Neural cell (in vitro differentiated cells): ENCODE measurements around the gene MLLT3.

ENCODE experiments used
- POLR2AphosphoS5 ChIP-seq: IDR thresholded peaks from 2 replicates; pipeline ENCODE4 v1.6.1; 2012
- RAD21 ChIP-seq: fragments of 450-650 bp; conservative IDR thresholded peaks from 2 replicates; pipeline ENCODE4 v1.6.1; 2014; ENCODE audit warnings: antibody characterized with exemption, mild to moderate bottlenecking, moderate library complexity
- TF ChIP-seq, protein P1 (sequence below): fragments of 450-650 bp; IDR thresholded peaks from 2 replicates; pipeline ENCODE4 v1.5.1; 2014; ENCODE audit warnings: antibody characterized with exemption, mild to moderate bottlenecking, moderate library complexity; ENCODE audit not compliant: poor library complexity, severe bottlenecking

DNA sequence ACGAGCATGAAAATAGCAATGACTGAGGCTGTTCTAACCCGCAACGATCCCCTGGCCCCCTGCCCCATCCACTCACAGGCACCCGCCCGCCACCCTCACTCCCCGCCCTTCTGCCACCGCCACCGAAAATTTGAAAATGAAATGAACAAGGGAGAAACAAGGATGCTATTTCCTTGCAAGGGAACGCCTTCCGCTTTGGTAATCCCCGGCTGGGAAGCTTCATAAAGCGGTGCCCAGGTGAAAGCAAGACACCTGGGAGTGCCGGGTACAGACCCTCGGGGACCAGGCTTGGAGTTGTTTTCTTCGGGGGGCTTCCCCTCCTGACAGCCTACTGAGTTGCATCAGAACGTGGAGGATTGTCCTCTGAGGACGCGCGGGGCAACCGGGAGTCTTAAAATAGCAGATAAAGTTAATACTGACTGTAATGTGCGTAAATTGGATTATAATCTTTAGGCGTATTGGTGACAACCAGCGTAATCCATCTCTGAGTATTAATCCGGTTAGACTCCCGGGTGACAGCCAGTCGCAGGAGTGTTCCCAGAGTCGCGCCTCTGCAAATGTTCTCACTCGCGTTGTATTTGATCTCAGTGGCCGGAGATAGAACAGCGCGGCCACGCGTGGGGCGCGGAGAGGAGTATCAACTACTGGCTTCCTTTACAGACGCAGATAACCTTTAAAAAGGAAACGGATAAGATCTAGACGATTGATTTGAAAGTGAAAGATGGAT, 885 bp upstream of the MLLT3 start:
- TF ChIP-seq POLR2AphosphoS5 (peak; percentile 6), RAD21 (no peak)
- TF ChIP-seq, protein P1, sequence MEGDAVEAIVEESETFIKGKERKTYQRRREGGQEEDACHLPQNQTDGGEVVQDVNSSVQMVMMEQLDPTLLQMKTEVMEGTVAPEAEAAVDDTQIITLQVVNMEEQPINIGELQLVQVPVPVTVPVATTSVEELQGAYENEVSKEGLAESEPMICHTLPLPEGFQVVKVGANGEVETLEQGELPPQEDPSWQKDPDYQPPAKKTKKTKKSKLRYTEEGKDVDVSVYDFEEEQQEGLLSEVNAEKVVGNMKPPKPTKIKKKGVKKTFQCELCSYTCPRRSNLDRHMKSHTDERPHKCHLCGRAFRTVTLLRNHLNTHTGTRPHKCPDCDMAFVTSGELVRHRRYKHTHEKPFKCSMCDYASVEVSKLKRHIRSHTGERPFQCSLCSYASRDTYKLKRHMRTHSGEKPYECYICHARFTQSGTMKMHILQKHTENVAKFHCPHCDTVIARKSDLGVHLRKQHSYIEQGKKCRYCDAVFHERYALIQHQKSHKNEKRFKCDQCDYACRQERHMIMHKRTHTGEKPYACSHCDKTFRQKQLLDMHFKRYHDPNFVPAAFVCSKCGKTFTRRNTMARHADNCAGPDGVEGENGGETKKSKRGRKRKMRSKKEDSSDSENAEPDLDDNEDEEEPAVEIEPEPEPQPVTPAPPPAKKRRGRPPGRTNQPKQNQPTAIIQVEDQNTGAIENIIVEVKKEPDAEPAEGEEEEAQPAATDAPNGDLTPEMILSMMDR: no peak
